HepG2 (cell line): ENCODE measurements around the gene CAVIN1. TPM values are rescaled to one million over a fixed set of nuclear protein-coding genes. Genes with fewer than 3 reads are reported as not detected.

Experiments used
- ADNP ChIP-seq: sonication (generic); formaldehyde crosslinking; IDR thresholded peaks from 2 replicates; pipeline ENCODE4 v1.4.0; 2020; ENCODE audit warnings: missing genetic modification reagents
- CEBPG ChIP-seq: IDR thresholded peaks from 2 replicates; pipeline ENCODE4 v1.6.1; 2016
- CSRNP1 ChIP-seq: sonication (generic); formaldehyde crosslinking; IDR thresholded peaks from 2 replicates; pipeline ENCODE4 v1.8.1; 2023; ENCODE audit warnings: mild to moderate bottlenecking, missing genetic modification reagents
- ETV5 ChIP-seq: IDR thresholded peaks from 2 replicates; pipeline ENCODE4 v1.6.1; 2018; ENCODE audit warnings: missing biosample characterization, missing genetic modification reagents, inconsistent platforms, borderline replicate concordance
- HNF1B ChIP-seq: sonication (generic); formaldehyde crosslinking; IDR thresholded peaks from 2 replicates; pipeline ENCODE4 v1.5.1; 2020; ENCODE audit warnings: mild to moderate bottlenecking, moderate library complexity, missing genetic modification reagents
- HNF4A ChIP-seq: sonication (generic); formaldehyde crosslinking; IDR thresholded peaks from 2 replicates; pipeline ENCODE4 v1.4.0; 2020; ENCODE audit warnings: missing genetic modification reagents
- POLR2A ChIP-seq, 2 experiments: IDR thresholded peaks; 2 replicates each; pipeline ENCODE4 v1.6.1; 2011; ENCODE audit warnings: low read depth in 2 of 2, low read length in 2 of 2, mild to moderate bottlenecking in 1 of 2, moderate library complexity in 1 of 2; ENCODE audit not compliant: insufficient read depth in 1 of 2
- RXRB ChIP-seq: IDR thresholded peaks from 2 replicates; pipeline ENCODE4 v1.6.1; 2016; ENCODE audit warnings: borderline replicate concordance, missing genetic modification reagents, missing compliant biosample characterization
- SOX6 ChIP-seq, 2 experiments: fragments of 450-650 bp in 1 of 2; sonication (generic) in 1 of 2; formaldehyde crosslinking in 1 of 2; IDR thresholded peaks; 2 replicates each; pipeline versions ENCODE4 v1.4.0 to v1.6.1; 2017 to 2020; ENCODE audit warnings: antibody characterized with exemption in 1 of 2, mild to moderate bottlenecking in 1 of 2, missing genetic modification reagents in 1 of 2
- SSRP1 ChIP-seq: IDR thresholded peaks from 2 replicates; pipeline ENCODE4 v1.6.1; 2016; ENCODE audit warnings: control low read depth
- TGIF2 ChIP-seq: IDR thresholded peaks from 2 replicates; pipeline ENCODE4 v1.6.1; 2016; ENCODE audit warnings: control low read depth, missing compliant biosample characterization
- THAP9 ChIP-seq: sonication (generic); formaldehyde crosslinking; IDR thresholded peaks from 2 replicates; pipeline ENCODE4; 2020; ENCODE audit warnings: missing genetic modification reagents, mild to moderate bottlenecking, borderline replicate concordance
- ZBTB43 ChIP-seq: sonication (generic); formaldehyde crosslinking; conservative IDR thresholded peaks from 2 replicates; pipeline ENCODE4 v1.4.0; 2020; ENCODE audit warnings: missing genetic modification reagents
- ZNF282 ChIP-seq: fragments of 450-650 bp; IDR thresholded peaks from 2 replicates; pipeline ENCODE4 v1.6.1; 2018; ENCODE audit not compliant: partially characterized antibody
- ZNF431 ChIP-seq: sonication (generic); formaldehyde crosslinking; IDR thresholded peaks from 2 replicates; pipeline ENCODE4 v1.9.0; 2022; ENCODE audit warnings: missing genetic modification reagents, low read depth, mild to moderate bottlenecking, borderline replicate concordance
- ZNF550 ChIP-seq: sonication (generic); formaldehyde crosslinking; IDR thresholded peaks from 2 replicates; pipeline ENCODE4 v1.4.0; 2020; ENCODE audit warnings: mild to moderate bottlenecking, missing genetic modification reagents, borderline replicate concordance
- ZNF703 ChIP-seq: sonication (generic); formaldehyde crosslinking; IDR thresholded peaks from 2 replicates; pipeline ENCODE4 v1.5.1; 2020; ENCODE audit warnings: missing genetic modification reagents, mild to moderate bottlenecking, moderate library complexity, borderline replicate concordance
- ZNF839 ChIP-seq: sonication (generic); formaldehyde crosslinking; IDR thresholded peaks from 2 replicates; pipeline ENCODE4 v1.4.0; 2020; ENCODE audit warnings: missing genetic modification reagents, mild to moderate bottlenecking, borderline replicate concordance
- ZNF841 ChIP-seq: sonication (generic); formaldehyde crosslinking; IDR thresholded peaks from 2 replicates; pipeline ENCODE4 v1.8.1; 2023; ENCODE audit warnings: missing genetic modification reagents, borderline replicate concordance
- polyA plus RNA-seq, 8 experiments: library from polyadenylated mRNA; depleted of rRNA in 3 of 8; stranded (reverse) in 7 of 8; unstranded in 1 of 8; fragments of >200 nt; fragmentation: Illumina TruSeq in 4 of 8; extraction: Trizol in 4 of 8; gene quantifications; 2 replicates each; pipeline versions ENCODE4 v1.2.1 to v1.2.3, GENCODE V29; 2011 to 2016; ENCODE audit warnings: low read depth in 4 of 8, missing spikeins in 1 of 8, mixed read lengths in 1 of 8; ENCODE audit not compliant: insufficient read depth in 1 of 8
- total RNA-seq, 5 experiments: library from RNA; depleted of rRNA; stranded (reverse); fragments of >200 nt; fragmentation: Illumina TruSeq; extraction: Trizol; gene quantifications; 2 replicates each; pipeline ENCODE4 v1.2.3, GENCODE V29; 2016; ENCODE audit warnings: low read depth in 1 of 5

Gene CAVIN1
- total and polyA plus RNA-seq, 2 of the 13 experiments (the other 11 are each of a cell fraction or from before 2014, with no cell fraction given): 15.9 to 25.5 TPM

GRCh38 chr17:42441371-42442195 is 18.5 kb upstream of the CAVIN1 start (continued):
- TF ChIP-seq RXRB (CRISPR knock-in tag): peak; percentile 66
- TF ChIP-seq POLR2A (IDR thresholded peaks at IDR 0.05; ENCODE audit: insufficient read depth in 1 of 2, low read depth in 2 of 2, low read length in 2 of 2): peak in 1 of 2 experiments; percentile 46; a peak in 1 of 4 replicates
- no peak for TF ChIP-seq TGIF2 (CRISPR knock-in tag)
- no peak for TF ChIP-seq ZNF703
- TF ChIP-seq ZNF282: no peak
- TF ChIP-seq ZNF431 (CRISPR knock-in tag): no peak
- no peak for TF ChIP-seq ZNF550
- no peak for TF ChIP-seq HNF1B
- TF ChIP-seq SOX6 (IDR thresholded peaks at IDR 0.05): no peak
- peak; percentile 81 for TF ChIP-seq SOX6 (CRISPR knock-in tag; IDR thresholded peaks at IDR 0.05)
- peak; percentile 65; the same call in 1 of the 2 replicates for TF ChIP-seq SSRP1 (CRISPR knock-in tag)
- 0 out of 2 replicates have a peak, but pooled peaks have one; percentile 44 for TF ChIP-seq CEBPG (CRISPR knock-in tag)
- TF ChIP-seq CSRNP1 (CRISPR knock-in tag): no peak
- TF ChIP-seq ZNF839 (CRISPR knock-in tag): no peak
- TF ChIP-seq ETV5 (CRISPR knock-in tag): peak; percentile 66; the same call in 1 of the 2 replicates
- TF ChIP-seq THAP9: no peak
- no peak for TF ChIP-seq ZNF841 (CRISPR knock-in tag)
- TF ChIP-seq ADNP: 0 out of 2 replicates have a peak, but pooled peaks have one; percentile 8
- peak; percentile 94 for TF ChIP-seq HNF4A (CRISPR knock-in tag)
- TF ChIP-seq ZBTB43: peak; percentile 66
